ENCODE measurements around the gene ZNF710.

DNA sequence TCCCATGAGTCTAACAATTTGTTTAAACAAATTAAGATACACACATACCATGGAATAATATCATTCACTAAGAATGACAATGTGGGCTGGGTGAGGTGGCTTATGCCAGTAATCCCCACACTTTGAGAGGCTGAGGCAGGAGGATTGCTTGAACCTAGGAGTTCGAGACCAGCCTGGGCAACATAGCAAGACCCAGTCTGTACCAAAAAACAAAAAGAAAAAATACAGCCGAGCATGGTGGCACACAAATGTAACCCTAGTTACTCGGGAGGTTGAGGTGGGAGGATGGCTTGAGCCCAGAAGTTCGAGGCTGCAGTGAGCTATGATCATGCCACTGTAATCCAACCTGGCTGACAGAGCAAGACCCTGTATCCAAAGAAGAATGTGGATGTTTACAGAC, 4.0 kb upstream of the ZNF710 start:
- no peak for TF ChIP-seq POLR2AphosphoS5 (IDR thresholded peaks at IDR 0.05)
- TF ChIP-seq, protein P1, sequence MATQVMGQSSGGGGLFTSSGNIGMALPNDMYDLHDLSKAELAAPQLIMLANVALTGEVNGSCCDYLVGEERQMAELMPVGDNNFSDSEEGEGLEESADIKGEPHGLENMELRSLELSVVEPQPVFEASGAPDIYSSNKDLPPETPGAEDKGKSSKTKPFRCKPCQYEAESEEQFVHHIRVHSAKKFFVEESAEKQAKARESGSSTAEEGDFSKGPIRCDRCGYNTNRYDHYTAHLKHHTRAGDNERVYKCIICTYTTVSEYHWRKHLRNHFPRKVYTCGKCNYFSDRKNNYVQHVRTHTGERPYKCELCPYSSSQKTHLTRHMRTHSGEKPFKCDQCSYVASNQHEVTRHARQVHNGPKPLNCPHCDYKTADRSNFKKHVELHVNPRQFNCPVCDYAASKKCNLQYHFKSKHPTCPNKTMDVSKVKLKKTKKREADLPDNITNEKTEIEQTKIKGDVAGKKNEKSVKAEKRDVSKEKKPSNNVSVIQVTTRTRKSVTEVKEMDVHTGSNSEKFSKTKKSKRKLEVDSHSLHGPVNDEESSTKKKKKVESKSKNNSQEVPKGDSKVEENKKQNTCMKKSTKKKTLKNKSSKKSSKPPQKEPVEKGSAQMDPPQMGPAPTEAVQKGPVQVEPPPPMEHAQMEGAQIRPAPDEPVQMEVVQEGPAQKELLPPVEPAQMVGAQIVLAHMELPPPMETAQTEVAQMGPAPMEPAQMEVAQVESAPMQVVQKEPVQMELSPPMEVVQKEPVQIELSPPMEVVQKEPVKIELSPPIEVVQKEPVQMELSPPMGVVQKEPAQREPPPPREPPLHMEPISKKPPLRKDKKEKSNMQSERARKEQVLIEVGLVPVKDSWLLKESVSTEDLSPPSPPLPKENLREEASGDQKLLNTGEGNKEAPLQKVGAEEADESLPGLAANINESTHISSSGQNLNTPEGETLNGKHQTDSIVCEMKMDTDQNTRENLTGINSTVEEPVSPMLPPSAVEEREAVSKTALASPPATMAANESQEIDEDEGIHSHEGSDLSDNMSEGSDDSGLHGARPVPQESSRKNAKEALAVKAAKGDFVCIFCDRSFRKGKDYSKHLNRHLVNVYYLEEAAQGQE (IDR thresholded peaks at IDR 0.05; ENCODE audit: borderline replicate concordance): no peak

Data from neural cell (in vitro differentiated cells).